ENCODE measurements around the gene TALDO1.

Gene TALDO1

DNA sequence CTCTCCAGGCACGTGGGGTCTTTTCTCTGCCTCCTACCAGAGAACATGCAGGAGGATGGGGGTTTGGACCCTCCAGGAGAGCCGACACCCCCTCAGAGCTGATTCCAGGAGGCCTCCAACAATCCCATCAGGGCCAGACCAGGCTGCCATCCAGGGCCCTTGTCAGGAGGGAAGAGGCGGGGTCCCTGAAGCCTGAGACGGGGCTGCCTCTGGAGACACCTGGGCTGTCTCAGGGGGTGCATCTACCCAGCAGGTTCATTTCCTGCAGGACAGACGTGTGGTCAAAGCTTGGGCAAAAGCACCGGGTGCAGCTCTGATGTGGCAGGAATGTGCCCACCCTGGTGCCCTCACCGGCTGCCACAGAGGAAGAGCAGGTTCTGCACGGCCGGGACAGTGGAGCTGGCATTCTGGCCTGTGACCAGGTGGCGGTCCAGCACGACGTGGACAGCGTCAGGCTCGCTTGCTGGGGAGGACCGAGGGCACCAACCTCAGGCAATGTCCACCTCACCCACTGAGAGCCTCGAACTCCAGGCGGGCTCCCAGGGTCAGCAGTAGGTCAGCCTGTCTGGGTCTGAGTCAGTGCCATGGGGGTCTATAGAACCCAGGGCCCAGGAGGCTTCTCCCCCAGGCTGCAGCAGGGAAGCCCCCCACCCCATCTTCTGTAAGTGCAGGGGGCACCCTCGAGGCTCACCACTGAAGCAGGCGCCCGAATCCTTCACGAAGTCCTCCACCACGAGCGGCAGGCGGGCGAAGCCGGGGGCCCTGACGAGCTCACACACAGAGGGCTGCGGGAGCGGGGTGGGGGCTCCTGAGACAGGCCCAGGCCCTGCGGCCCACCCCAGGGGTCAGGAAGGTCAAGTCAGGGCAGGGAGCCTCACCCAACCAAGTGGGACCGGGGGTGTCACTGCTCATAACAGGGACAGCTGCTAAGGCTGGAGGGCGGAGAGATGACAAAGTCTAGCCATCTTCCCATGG lies 23.7 kb downstream of the TALDO1 start:
- H3K4me3 ChIP-seq (ENCODE audit: low read depth, low read length) = no peak overlapping the region
- in situ Hi-C loops (cut with HindIII; ENCODE audit: low sequenced_read_pairs) = loop anchor here (25.0 kb wide), 1 partner anchor 109 kb away; no protein-coding TSS in a partner anchor
- TF ChIP-seq CTCF (IDR thresholded peaks at IDR 0.05; ENCODE audit: low read depth, low read length, missing control alignments) = no peak
- no peak for DNase-seq (ENCODE audit: low read depth)

DNA sequence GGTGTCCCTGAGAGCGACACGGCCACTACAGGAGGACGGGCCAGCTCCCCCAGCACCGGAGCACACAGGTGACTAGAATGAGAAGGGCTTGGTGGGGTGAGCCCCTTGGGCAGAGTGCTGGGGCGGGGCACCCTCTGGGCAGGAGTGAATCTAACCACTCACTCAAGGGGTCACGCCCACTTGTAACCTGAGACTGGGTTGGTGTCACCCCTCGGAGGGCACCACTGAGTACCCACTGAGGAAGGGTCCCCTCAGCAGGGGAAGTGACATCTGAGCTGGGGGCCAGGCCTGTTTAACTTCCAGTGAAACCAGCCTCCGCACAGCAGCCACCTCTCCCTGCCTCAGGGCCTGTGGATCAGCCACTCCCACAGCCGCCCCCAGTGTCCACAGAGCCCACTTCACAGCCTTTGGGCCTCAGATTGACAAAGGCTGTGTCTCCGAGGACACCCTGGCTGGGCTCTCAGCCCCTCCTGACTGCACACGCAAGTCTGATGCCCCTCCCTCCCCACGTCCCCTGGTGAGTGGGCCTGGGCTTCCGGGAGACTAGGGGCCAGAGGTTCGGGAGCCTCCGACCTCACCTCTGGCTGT lies 24.4 kb downstream of the TALDO1 start:
- DNase-seq (ENCODE audit: low read depth) = no peak
- no peak overlapping the region for H3K4me3 ChIP-seq (ENCODE audit: low read depth, low read length)
- no peak for TF ChIP-seq CTCF (IDR thresholded peaks at IDR 0.05; ENCODE audit: low read depth, low read length, missing control alignments)
- in situ Hi-C loops (cut with HindIII; ENCODE audit: low sequenced_read_pairs) = loop anchor here (25.0 kb wide), 1 partner anchor 109 kb away; no protein-coding TSS in a partner anchor

DNA sequence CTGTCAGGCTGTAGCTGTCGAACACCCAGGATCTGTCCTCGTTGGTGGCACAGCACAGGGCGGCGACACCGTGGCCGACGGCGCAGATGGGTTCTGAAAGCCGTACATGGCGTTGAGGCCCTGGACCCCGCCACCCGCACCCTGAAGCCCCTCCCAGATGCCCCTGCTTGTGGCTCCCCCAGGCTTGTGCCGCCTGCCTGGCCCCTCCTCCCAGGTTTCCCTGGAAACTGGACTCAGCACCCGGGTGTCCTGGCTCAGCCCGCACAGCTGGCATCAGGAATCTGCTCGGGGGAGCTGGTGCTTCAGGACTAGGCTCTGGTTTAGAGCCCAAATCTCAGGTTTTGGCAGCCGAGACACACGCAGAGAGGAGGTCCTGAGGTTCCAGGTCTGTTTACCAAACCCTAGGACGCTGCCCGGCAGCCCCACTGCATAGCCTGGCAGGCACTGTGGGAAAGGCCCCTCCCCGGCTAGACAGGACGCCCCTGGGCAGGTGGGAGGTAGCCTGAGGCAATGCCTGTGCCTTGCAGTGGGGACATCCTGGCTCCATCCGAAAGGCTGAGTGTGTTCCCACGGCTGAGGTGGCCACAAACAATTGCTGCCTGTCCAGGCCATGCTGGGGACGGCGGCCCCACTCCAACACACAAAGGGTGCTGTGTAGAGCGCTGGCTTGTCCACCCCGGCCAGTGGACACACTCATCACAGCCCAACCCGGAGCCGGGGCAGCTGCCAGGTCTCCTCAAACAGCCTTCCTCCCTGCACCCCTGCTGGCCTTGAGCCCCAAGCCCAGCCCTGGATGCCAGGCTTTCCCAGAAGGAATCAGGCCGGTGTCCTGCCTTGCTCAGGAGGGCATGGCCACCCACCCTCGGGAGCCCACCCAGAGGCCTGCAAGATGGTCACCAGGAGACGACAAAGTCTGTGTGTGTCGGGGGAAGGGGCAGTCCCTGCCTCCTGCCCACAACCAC lies 25.4 kb downstream of the TALDO1 start:
- in situ Hi-C loops (cut with HindIII; ENCODE audit: low sequenced_read_pairs) = loop anchor here (25.0 kb wide), 1 partner anchor 110 kb away; no protein-coding TSS in a partner anchor
- TF ChIP-seq CTCF (IDR thresholded peaks at IDR 0.05; ENCODE audit: low read depth, low read length, missing control alignments) = no peak
- H3K4me3 ChIP-seq (ENCODE audit: low read depth, low read length) = no peak overlapping the region
- DNase-seq (ENCODE audit: low read depth) = no peak

- no peak for DNase-seq (ENCODE audit: low read depth)
- TF ChIP-seq CTCF (IDR thresholded peaks at IDR 0.05; ENCODE audit: low read depth, low read length, missing control alignments) = no peak
- in situ Hi-C loops (cut with HindIII; ENCODE audit: low sequenced_read_pairs) = loop anchor here (25.0 kb wide), 1 partner anchor 111 kb away; no protein-coding TSS in a partner anchor
- H3K4me3 ChIP-seq (ENCODE audit: low read depth, low read length) = no peak overlapping the region
These were observed 26.2 kb downstream of the TALDO1 start for GRCh38 chr11:773425-773824.

DNA sequence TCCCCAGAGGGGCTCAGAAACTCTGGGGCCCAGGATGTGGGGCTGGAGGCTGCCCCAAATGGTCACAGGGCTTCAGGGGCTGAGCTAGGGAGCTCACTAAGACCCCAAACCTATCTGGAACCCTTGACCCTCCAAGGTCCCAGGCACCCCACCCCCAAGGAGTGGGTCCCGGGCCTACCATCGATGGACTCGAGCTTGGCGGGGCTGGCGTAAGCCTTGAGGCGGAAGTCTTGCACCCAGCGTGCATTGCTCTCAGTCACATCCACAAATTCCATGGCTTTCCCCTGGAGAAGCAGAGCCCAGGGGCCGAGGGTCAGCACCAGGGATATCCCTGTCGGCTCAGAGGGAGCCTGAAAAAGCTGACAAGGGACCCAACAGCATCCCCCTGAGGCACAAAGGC lies 26.6 kb downstream of the TALDO1 start:
- in situ Hi-C loops (cut with HindIII; ENCODE audit: low sequenced_read_pairs) = loop anchor here (25.0 kb wide), 1 partner anchor 112 kb away; no protein-coding TSS in a partner anchor
- no peak for DNase-seq (ENCODE audit: low read depth)
- no peak for TF ChIP-seq CTCF (IDR thresholded peaks at IDR 0.05; ENCODE audit: low read depth, low read length, missing control alignments)
- H3K4me3 ChIP-seq (ENCODE audit: low read depth, low read length) = no peak overlapping the region

Data from astrocyte of the cerebellum (primary cell).